ENCODE results near the gene KRTAP2-4.
"Not testable (repeated sequence)": the region's sequence is repeated elsewhere in the genome, so short reads cannot be mapped to it uniquely, and the experiment has no call there.

KRTAP2-4 gene

DNA sequence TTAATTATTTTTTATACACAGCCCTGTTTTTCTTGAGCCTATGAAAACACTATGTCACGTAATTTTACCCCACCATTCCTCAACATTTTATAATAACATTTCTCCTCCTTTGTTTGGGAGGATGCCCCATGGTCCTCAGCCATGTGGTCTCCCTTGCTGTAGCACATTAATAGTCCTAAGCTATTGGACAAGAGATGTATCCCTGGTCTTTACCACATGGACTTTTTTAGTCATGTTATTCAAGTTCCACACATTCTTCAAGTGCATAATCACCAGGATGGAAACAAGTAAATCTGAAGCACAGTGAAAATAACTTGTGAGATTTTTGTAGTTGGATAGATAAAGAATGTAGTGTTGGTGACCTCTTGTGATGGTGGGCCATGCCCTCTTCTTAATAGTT lies 3.7 kb downstream of the KRTAP2-4 start:
- no peak overlapping the region for H3K27ac ChIP-seq
- TF ChIP-seq, protein P1, sequence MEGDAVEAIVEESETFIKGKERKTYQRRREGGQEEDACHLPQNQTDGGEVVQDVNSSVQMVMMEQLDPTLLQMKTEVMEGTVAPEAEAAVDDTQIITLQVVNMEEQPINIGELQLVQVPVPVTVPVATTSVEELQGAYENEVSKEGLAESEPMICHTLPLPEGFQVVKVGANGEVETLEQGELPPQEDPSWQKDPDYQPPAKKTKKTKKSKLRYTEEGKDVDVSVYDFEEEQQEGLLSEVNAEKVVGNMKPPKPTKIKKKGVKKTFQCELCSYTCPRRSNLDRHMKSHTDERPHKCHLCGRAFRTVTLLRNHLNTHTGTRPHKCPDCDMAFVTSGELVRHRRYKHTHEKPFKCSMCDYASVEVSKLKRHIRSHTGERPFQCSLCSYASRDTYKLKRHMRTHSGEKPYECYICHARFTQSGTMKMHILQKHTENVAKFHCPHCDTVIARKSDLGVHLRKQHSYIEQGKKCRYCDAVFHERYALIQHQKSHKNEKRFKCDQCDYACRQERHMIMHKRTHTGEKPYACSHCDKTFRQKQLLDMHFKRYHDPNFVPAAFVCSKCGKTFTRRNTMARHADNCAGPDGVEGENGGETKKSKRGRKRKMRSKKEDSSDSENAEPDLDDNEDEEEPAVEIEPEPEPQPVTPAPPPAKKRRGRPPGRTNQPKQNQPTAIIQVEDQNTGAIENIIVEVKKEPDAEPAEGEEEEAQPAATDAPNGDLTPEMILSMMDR (conservative IDR thresholded peaks at IDR 0.05) = no peak

GRCh38 chr17:41060052-41060604 lies 5.6 kb downstream of the KRTAP2-4 start, which contains the start of gene KRTAP2-3:
Gene KRTAP2-3 (minus strand): TSS chr17:41060114. CDS start chr17:41060050, 64 bp downstream.
- H3K27ac ChIP-seq = no peak within 1 kb of the TSS
- TF ChIP-seq, protein P1 (conservative IDR thresholded peaks at IDR 0.05) = no peak

- H3K27ac ChIP-seq = not testable (repeated sequence)
Observed at GRCh38 chr17:41059276-41060051, 6.2 kb downstream of the KRTAP2-4 start.

DNA sequence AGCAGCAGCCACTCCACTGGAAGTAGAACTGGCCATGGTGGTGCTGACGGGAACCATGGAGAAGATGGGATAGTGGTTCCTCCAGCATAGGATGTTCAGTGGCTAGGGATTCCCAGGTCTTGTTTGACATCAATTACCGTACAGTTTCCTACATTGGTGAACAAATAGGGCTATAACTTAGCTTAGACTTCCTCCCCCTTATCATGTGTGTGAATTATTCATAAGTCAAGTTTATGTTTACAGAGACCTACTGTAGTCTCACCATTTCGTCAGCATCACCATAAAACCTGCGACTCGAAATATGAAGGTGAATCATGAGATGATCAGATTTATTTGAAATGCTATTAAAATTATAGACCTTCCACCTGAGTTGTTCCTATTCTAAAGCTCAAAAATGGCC lies 6.9 kb downstream of the KRTAP2-4 start:
- no peak overlapping the region for H3K27ac ChIP-seq
- TF ChIP-seq, protein P1 (conservative IDR thresholded peaks at IDR 0.05) = no peak

- TF ChIP-seq, protein P1 (conservative IDR thresholded peaks at IDR 0.05) = no peak
- no peak overlapping the region for H3K27ac ChIP-seq
Observed at GRCh38 chr17:41057547-41057946, 8.1 kb downstream of the KRTAP2-4 start.

GRCh38 chr17:41055130-41055529 lies 10.5 kb downstream of the KRTAP2-4 start, which contains the start of gene KRTAP2-2:
Gene KRTAP2-2 (minus strand): TSS chr17:41055230. CDS start chr17:41055211, 19 bp downstream.
- not testable (repeated sequence) for H3K27ac ChIP-seq

DNA sequence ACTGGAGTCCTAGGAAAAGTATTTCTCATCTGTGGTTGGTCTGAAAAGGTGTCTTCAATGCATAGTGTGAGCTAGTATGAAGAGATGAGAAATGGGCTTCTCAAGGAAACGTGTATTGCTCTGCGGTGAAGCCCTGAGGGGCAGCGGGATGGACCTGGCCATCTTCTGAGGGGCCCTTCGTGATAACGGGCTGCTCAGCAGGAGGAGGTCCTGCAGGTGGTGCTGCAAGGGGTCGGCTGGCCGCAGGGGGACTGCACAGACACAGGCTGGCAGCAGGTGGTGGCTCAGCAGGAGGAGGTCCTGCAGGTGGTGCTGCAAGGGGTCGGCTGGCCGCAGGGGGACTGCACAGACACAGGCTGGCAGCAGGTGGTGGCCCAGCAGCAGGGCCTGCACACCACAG lies 11.1 kb downstream of the KRTAP2-4 start:
- not testable (repeated sequence) for H3K27ac ChIP-seq

DNA sequence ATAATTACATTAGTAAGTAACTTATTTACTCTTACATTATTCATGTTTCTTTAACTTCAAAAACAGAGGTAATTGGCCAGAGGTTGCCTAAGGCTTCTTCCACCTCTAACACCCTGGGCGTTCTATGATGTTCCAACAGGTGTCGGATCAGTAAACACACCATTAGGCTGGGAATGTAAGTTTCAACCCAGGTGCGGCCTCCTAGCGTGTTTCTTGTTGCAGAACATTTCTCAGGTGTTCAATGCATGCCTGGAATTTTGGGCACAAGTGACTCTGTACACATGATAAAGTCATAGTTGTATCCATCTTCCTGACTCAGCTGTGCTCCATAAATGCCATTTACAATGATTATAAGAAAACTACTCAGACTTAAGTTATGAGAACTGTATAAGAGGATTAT lies 11.7 kb downstream of the KRTAP2-4 start:
- TF ChIP-seq, protein P1 (conservative IDR thresholded peaks at IDR 0.05) = no peak
- no peak overlapping the region for H3K27ac ChIP-seq

DNA sequence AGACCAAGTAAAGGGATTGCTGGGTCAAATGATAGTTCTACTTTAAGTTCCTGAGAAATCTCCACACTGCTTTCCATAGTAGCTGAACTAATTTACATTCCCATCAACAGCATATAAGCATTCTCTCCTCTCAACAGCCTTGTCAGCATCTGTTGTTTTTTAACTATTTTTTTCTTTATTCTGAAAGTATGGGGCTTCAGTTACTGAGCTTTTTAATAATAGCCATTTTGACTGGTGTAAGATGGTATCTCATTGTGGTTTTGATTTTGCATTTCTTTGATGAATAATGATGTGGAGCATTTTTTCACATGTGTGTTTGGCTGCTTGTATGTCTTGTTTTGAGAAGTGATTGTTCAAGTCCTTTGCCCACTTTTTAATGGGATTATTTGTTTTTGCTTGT lies 13.1 kb downstream of the KRTAP2-4 start:
- H3K27ac ChIP-seq = no peak overlapping the region
- TF ChIP-seq, protein P1 (conservative IDR thresholded peaks at IDR 0.05) = no peak
